ENCODE results near the gene CDKN2C.
"Not testable (repeated sequence)": the region's sequence is repeated elsewhere in the genome, so short reads cannot be mapped to it uniquely, and the experiment has no call there.

The CDKN2C gene

GRCh38 chr1:51000651-51001050 is 30.6 kb downstream of the CDKN2C start:
- no peak overlapping the region for H3K9ac ChIP-seq (ENCODE audit: low read depth, low read length)

GRCh38 chr1:51002516-51002915 is 32.5 kb downstream of the CDKN2C start:
- H3K9ac ChIP-seq (ENCODE audit: low read depth, low read length), result no peak overlapping the region
- no peaks in the 10 kb centered on the region for H3K36me3 ChIP-seq (ENCODE audit: insufficient read depth, low read length)
- no peaks in the 10 kb centered on the region for H3K4me1 ChIP-seq (ENCODE audit: insufficient read depth, low read length)
- H3K9me3 ChIP-seq (ENCODE audit: control insufficient read depth, insufficient read depth, low read length), result no peaks in the 10 kb centered on the region

More at GRCh38 chr1:51000651-51001050, 30.6 kb downstream of the CDKN2C start:
- Histone ChIP-seq H3K36me3 (ENCODE audit: insufficient read depth, low read length) (no peaks in the 10 kb centered on the region), H3K9me3 (ENCODE audit: control insufficient read depth, insufficient read depth, low read length) (no peaks in the 10 kb centered on the region), H3K4me1 (ENCODE audit: insufficient read depth, low read length) (no peaks in the 10 kb centered on the region)

- not testable (repeated sequence) for H3K9ac ChIP-seq (ENCODE audit: low read depth, low read length); H3K36me3 ChIP-seq (ENCODE audit: insufficient read depth, low read length); H3K4me1 ChIP-seq (ENCODE audit: insufficient read depth, low read length); H3K9me3 ChIP-seq (ENCODE audit: control insufficient read depth, insufficient read depth, low read length)
These were observed 35.5 kb downstream of the CDKN2C start for GRCh38 chr1:51005549-51005948.

GRCh38 chr1:51009381-51009780 is 39.3 kb downstream of the CDKN2C start:
- H3K9ac ChIP-seq (ENCODE audit: low read depth, low read length), result no peak overlapping the region
- H3K9me3 ChIP-seq (ENCODE audit: control insufficient read depth, insufficient read depth, low read length), result no peaks in the 10 kb centered on the region
- H3K36me3 ChIP-seq (ENCODE audit: insufficient read depth, low read length), result no peaks in the 10 kb centered on the region
- H3K4me1 ChIP-seq (ENCODE audit: insufficient read depth, low read length), result no peaks in the 10 kb centered on the region

- Histone ChIP-seq H3K9me3 (ENCODE audit: control insufficient read depth, insufficient read depth, low read length) (no peaks in the 10 kb centered on the region), H3K9ac (ENCODE audit: low read depth, low read length) (no peak overlapping the region), H3K36me3 (ENCODE audit: insufficient read depth, low read length) (no peaks in the 10 kb centered on the region), H3K4me1 (ENCODE audit: insufficient read depth, low read length) (no peaks in the 10 kb centered on the region)
These were observed 44.8 kb downstream of the CDKN2C start for GRCh38 chr1:51014878-51015277.

GRCh38 chr1:51019811-51020210 is 49.8 kb downstream of the CDKN2C start:
- no peak overlapping the region for H3K9ac ChIP-seq (ENCODE audit: low read depth, low read length)
- H3K36me3 ChIP-seq (ENCODE audit: insufficient read depth, low read length), result no peaks in the 10 kb centered on the region
- no peaks in the 10 kb centered on the region for H3K9me3 ChIP-seq (ENCODE audit: control insufficient read depth, insufficient read depth, low read length)
- H3K4me1 ChIP-seq (ENCODE audit: insufficient read depth, low read length), result no peaks in the 10 kb centered on the region

Data from ES-I3 (cell line).